ENCODE measurements around the gene ELFN2. TPM values are rescaled to one million over a fixed set of nuclear protein-coding genes. Genes with fewer than 3 reads are reported as not detected.

The ELFN2 gene
- total RNA-seq, 4 donors from 2014 or later, result 0.30 to 4.4 (median 3.1) TPM

- Histone ChIP-seq H3K9me3 (no peaks in the 10 kb centered on the region), H3K36me3 (no peaks in the 10 kb centered on the region), H3K27me3 (peaks cover 0 to 8% of the 10 kb centered on the region in 2 donors), H3K4me1 (peaks cover 0 to 34% (median 0%) of the 10 kb centered on the region in 4 donors), H3K27ac (no peak overlapping the region), H3K4me3 (no peak overlapping the region)
- no peak for DNase-seq (ENCODE audit: low spot score in 2 of 2)
- WGBS, 2 donors, result 34 to 50% methylated on average over 6 to 10 of the region's 10 CpGs
- TF ChIP-seq EP300 (IDR thresholded peaks at IDR 0.05) (no peak), POLR2A (IDR thresholded peaks at IDR 0.05) (no peak), CTCF (IDR thresholded peaks at IDR 0.05) (no peak)
Observed at GRCh38 chr22:37397226-37397625, 30.1 kb downstream of the ELFN2 start.

GRCh38 chr22:37396488-37397084 is 30.7 kb downstream of the ELFN2 start:
- H3K27ac ChIP-seq, result no peak overlapping the region
- peaks cover 0 to 8% of the 10 kb centered on the region in 2 donors for H3K27me3 ChIP-seq
- DNase-seq (ENCODE audit: low spot score in 2 of 2), result no peak
- TF ChIP-seq CTCF (IDR thresholded peaks at IDR 0.05), result no peak
- no peak for TF ChIP-seq EP300 (IDR thresholded peaks at IDR 0.05)
- TF ChIP-seq POLR2A (IDR thresholded peaks at IDR 0.05), result no peak
- H3K9me3 ChIP-seq, result no peaks in the 10 kb centered on the region
- H3K4me1 ChIP-seq, result peaks cover 0 to 30% (median 0%) of the 10 kb centered on the region in 4 donors
- WGBS, 2 donors, result 61 to 84% methylated on average over 11 of the region's 11 CpGs
- no peak overlapping the region for H3K4me3 ChIP-seq
- H3K36me3 ChIP-seq, result no peaks in the 10 kb centered on the region

DNA sequence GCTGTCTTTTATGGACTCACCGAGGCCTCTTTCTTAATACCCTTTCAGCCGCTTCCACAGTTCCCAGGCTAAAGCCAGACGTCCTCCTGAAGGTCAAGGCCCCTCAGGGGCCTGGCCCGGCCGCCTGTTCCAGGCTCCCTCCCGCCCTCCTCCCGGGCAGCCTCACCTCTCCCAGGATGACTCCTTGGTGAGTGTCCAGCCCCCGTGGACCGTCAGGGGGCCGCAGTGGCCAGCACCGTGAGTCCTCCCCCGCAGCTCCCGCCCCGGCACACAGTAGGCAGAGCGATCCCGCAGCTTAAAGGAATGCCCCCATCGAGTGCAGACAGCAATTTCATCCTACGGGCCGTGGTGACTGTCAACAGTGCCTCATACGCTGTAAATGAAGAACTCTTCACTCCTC is 32.9 kb downstream of the ELFN2 start:
- H3K27me3 ChIP-seq, result peaks cover 0 to 9% of the 10 kb centered on the region in 2 donors
- H3K9me3 ChIP-seq, result no peaks in the 10 kb centered on the region
- 52 to 60% methylated on average over 20 of the region's 20 CpGs for WGBS, 2 donors
- no peak overlapping the region for H3K27ac ChIP-seq
- no peaks in the 10 kb centered on the region for H3K36me3 ChIP-seq
- no peak for DNase-seq (ENCODE audit: low spot score in 2 of 2)
- no peak overlapping the region for H3K4me3 ChIP-seq
- peaks cover 0 to 8% (median 0%) of the 10 kb centered on the region in 4 donors for H3K4me1 ChIP-seq
- TF ChIP-seq EP300 (IDR thresholded peaks at IDR 0.05), result no peak
- no peak for TF ChIP-seq POLR2A (IDR thresholded peaks at IDR 0.05)

DNA sequence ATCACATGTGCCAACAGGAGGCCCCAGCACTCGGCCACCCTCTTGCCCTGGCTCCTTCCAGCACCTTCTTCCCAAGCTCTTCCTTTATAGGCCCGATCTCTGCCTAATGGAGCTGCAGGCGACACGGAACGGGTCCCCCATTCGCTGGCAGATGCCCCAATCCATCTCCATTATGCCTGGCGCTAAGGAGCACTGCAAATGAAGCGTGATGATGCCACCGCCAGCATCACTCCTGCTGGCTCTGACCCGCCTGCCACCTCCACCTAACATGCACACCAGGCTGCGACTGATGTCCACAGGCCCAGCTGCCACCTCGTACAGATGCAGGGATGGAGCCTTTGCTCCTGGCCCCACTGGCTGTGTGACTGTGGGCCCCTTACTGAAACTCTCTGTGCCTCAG is 33.5 kb downstream of the ELFN2 start:
- Histone ChIP-seq H3K36me3 (no peaks in the 10 kb centered on the region), H3K4me1 (peaks cover 0 to 4% (median 0%) of the 10 kb centered on the region in 4 donors), H3K4me3 (no peak overlapping the region), H3K27ac (no peak overlapping the region), H3K9me3 (no peaks in the 10 kb centered on the region), H3K27me3 (peaks cover 0 to 15% of the 10 kb centered on the region in 2 donors)
- DNase-seq (ENCODE audit: low spot score in 2 of 2), result no peak
- TF ChIP-seq EP300 (IDR thresholded peaks at IDR 0.05), result no peak
- no peak for TF ChIP-seq POLR2A (IDR thresholded peaks at IDR 0.05)
- TF ChIP-seq CTCF (IDR thresholded peaks at IDR 0.05), result no peak
- 88 to 90% methylated on average over 11 to 12 of the region's 12 CpGs for WGBS, 2 donors

- Histone ChIP-seq H3K4me3 (no peak overlapping the region), H3K36me3 (no peaks in the 10 kb centered on the region), H3K27me3 (peaks cover 0 to 24% of the 10 kb centered on the region in 2 donors), H3K4me1 (no peaks in the 10 kb centered on the region), H3K27ac (no peak overlapping the region), H3K9me3 (no peaks in the 10 kb centered on the region)
- TF ChIP-seq CTCF (IDR thresholded peaks at IDR 0.05) (no peak), POLR2A (IDR thresholded peaks at IDR 0.05) (no peak), EP300 (IDR thresholded peaks at IDR 0.05) (no peak)
- WGBS, 2 donors, result 88 to 89% methylated on average over 10 of the region's 10 CpGs
- DNase-seq (ENCODE audit: low spot score in 2 of 2), result no peak
Observed at GRCh38 chr22:37392721-37393328, 34.5 kb downstream of the ELFN2 start.

Measured in tibial nerve (tissue), 4 donors.